PFSK-1 (cell line): ENCODE measurements around the gene DCTN4.

Experiments
- FOXP2 ChIP-seq: optimal IDR thresholded peaks from 2 replicates; pipeline ENCODE3; 2011; ENCODE audit warnings: borderline replicate concordance, control low read depth, inconsistent platforms; ENCODE audit not compliant: insufficient read depth; ENCODE audit errors: extremely low read length, extremely low read depth
- TAF1 ChIP-seq: IDR thresholded peaks from 2 replicates; pipeline ENCODE4 v1.6.1; 2012; ENCODE audit warnings: low read length, control low read depth, borderline replicate concordance; ENCODE audit not compliant: insufficient read depth
- TF ChIP-seq, protein P1 (sequence below), 2 experiments: IDR thresholded peaks; 2 replicates each; pipeline versions ENCODE4 v1.6.1 to v1.8.0; 2011 to 2012; ENCODE audit warnings: low read depth in 2 of 2, low read length in 2 of 2, control low read depth in 1 of 2, inconsistent platforms in 1 of 2, mild to moderate bottlenecking in 1 of 2, moderate library complexity in 1 of 2; ENCODE audit not compliant: insufficient read depth in 1 of 2

GRCh38 chr5:150710165-150710564 is 48.7 kb downstream of the DCTN4 start:
- no peak for TF ChIP-seq FOXP2
- TF ChIP-seq, protein P1, sequence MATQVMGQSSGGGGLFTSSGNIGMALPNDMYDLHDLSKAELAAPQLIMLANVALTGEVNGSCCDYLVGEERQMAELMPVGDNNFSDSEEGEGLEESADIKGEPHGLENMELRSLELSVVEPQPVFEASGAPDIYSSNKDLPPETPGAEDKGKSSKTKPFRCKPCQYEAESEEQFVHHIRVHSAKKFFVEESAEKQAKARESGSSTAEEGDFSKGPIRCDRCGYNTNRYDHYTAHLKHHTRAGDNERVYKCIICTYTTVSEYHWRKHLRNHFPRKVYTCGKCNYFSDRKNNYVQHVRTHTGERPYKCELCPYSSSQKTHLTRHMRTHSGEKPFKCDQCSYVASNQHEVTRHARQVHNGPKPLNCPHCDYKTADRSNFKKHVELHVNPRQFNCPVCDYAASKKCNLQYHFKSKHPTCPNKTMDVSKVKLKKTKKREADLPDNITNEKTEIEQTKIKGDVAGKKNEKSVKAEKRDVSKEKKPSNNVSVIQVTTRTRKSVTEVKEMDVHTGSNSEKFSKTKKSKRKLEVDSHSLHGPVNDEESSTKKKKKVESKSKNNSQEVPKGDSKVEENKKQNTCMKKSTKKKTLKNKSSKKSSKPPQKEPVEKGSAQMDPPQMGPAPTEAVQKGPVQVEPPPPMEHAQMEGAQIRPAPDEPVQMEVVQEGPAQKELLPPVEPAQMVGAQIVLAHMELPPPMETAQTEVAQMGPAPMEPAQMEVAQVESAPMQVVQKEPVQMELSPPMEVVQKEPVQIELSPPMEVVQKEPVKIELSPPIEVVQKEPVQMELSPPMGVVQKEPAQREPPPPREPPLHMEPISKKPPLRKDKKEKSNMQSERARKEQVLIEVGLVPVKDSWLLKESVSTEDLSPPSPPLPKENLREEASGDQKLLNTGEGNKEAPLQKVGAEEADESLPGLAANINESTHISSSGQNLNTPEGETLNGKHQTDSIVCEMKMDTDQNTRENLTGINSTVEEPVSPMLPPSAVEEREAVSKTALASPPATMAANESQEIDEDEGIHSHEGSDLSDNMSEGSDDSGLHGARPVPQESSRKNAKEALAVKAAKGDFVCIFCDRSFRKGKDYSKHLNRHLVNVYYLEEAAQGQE (IDR thresholded peaks at IDR 0.05; ENCODE audit: insufficient read depth in 1 of 2, low read depth in 2 of 2, low read length in 2 of 2), result no peak
- no peak for TF ChIP-seq TAF1
